Uterus (tissue), 4 donors: ENCODE results near the gene CRIM1. TPM values are rescaled to one million over a fixed set of nuclear protein-coding genes. Genes with fewer than 3 reads are reported as not detected.

Experiments used
- DNase-seq, 2 donors: peaks; one replicate each; pipeline ENCODE4 v3.0.0-alpha.2; 2019 to 2020
- H3K27ac ChIP-seq, 2 donors: fragments of 200-600 bp; sonication (generic); 1 replicate in 1 of 2; 2 replicates in 1 of 2; pipeline ENCODE4 v1.5.1; 2016 to 2018
- H3K27me3 ChIP-seq, 2 donors: fragments of 200-600 bp; sonication (generic); one replicate each; pipeline ENCODE4 v1.5.1; 2018 to 2019; ENCODE audit warnings: control low read depth in 1 of 2
- H3K36me3 ChIP-seq, 2 donors: fragments of 200-600 bp; sonication (generic); one replicate each; pipeline ENCODE4 v1.5.1; 2019; ENCODE audit warnings: control low read depth in 1 of 2
- H3K4me1 ChIP-seq, 2 donors: fragments of 200-600 bp; sonication (generic); one replicate each; pipeline ENCODE4 v1.5.1; 2018 to 2019; ENCODE audit warnings: control low read depth in 1 of 2
- H3K4me3 ChIP-seq, 2 donors: fragments of 200-600 bp; sonication (generic); 1 replicate in 1 of 2; 2 replicates in 1 of 2; pipeline ENCODE4 v1.5.1; 2018 to 2019; ENCODE audit warnings: mild to moderate bottlenecking in 1 of 2
- H3K9me3 ChIP-seq, 2 donors: fragments of 200-600 bp; sonication (generic); one replicate each; pipeline ENCODE4 v1.5.1; 2019; ENCODE audit warnings: control low read depth in 1 of 2
- CTCF ChIP-seq, 4 experiments: fragments of 200-600 bp in 2 of 4; fragments of 450-650 bp in 2 of 4; sonication (generic) in 2 of 4; IDR thresholded peaks; one replicate each; pipeline ENCODE4 v1.5.1; 2016 to 2019; ENCODE audit warnings: antibody characterized with exemption in 4 of 4, mild to moderate bottlenecking in 2 of 4, moderate library complexity in 1 of 4
- POLR2A ChIP-seq, 2 donors: fragments of 450-650 bp; IDR thresholded peaks; one replicate each; pipeline ENCODE4 v1.6.1; 2016; ENCODE audit warnings: antibody characterized with exemption in 2 of 2, mild to moderate bottlenecking in 1 of 2, moderate library complexity in 1 of 2
- intact Hi-C: fragments of 100-400 bp; cut with DNase I; formaldehyde crosslinking; loops from one replicate; pipeline ENCODE4 v1.15.1; 2023; ENCODE audit warnings: low total_unique reads
- total RNA-seq, 4 donors: library from RNA; depleted of rRNA in 3 of 4; stranded (reverse); fragments of >200 nt in 3 of 4; gene quantifications; one replicate each; pipeline versions ENCODE4 v1.1.0 to v1.2.4, GENCODE V29; 2014 to 2023
- donor health status: DM: yes; HTN: yes; CAD: no.

Gene CRIM1
- total RNA-seq, 4 donors from 2014 or later, result 51.2 to 168 (median 66.6) TPM

GRCh38 chr2:36395866-36396265 is 40.3 kb downstream of the CRIM1 start:
- TF ChIP-seq POLR2A (IDR thresholded peaks at IDR 0.05) (no peak), CTCF (IDR thresholded peaks at IDR 0.05) (no peak)
- Histone ChIP-seq H3K27me3 (no peaks in the 10 kb centered on the region), H3K36me3 (no peaks in the 10 kb centered on the region), H3K27ac (no peak overlapping the region), H3K4me3 (no peak overlapping the region), H3K9me3 (no peaks in the 10 kb centered on the region), H3K4me1 (no peaks in the 10 kb centered on the region)
- intact Hi-C loops, result no loop called here
- no peak for DNase-seq

- DNase-seq, result no peak
- no peak overlapping the region for H3K27ac ChIP-seq
- intact Hi-C loops, result no loop called here
- H3K4me1 ChIP-seq, result no peaks in the 10 kb centered on the region
- no peaks in the 10 kb centered on the region for H3K9me3 ChIP-seq
- no peaks in the 10 kb centered on the region for H3K27me3 ChIP-seq
- no peaks in the 10 kb centered on the region for H3K36me3 ChIP-seq
- TF ChIP-seq CTCF (IDR thresholded peaks at IDR 0.05) (no peak), POLR2A (IDR thresholded peaks at IDR 0.05) (no peak)
- H3K4me3 ChIP-seq, result no peak overlapping the region
Observed at GRCh38 chr2:36396878-36397539, 41.4 kb downstream of the CRIM1 start.

GRCh38 chr2:36397728-36398413 is 42.3 kb downstream of the CRIM1 start:
- TF ChIP-seq CTCF (IDR thresholded peaks at IDR 0.05), result no peak
- no peak for TF ChIP-seq POLR2A (IDR thresholded peaks at IDR 0.05)
- no peaks in the 10 kb centered on the region for H3K4me1 ChIP-seq

GRCh38 chr2:36399050-36399449 is 43.5 kb downstream of the CRIM1 start:
- no peak for TF ChIP-seq CTCF (IDR thresholded peaks at IDR 0.05)
- TF ChIP-seq POLR2A (IDR thresholded peaks at IDR 0.05), result no peak

More at GRCh38 chr2:36397728-36398413, 42.3 kb downstream of the CRIM1 start:
- no peak for DNase-seq
- Histone ChIP-seq H3K36me3 (no peaks in the 10 kb centered on the region), H3K27ac (no peak overlapping the region), H3K27me3 (no peaks in the 10 kb centered on the region), H3K9me3 (no peaks in the 10 kb centered on the region), H3K4me3 (no peak overlapping the region)
- intact Hi-C loops, result no loop called here

GRCh38 chr2:36403675-36404230 is 48.2 kb downstream of the CRIM1 start:
- no peak for TF ChIP-seq CTCF (IDR thresholded peaks at IDR 0.05)
- Histone ChIP-seq H3K4me1 (no peaks in the 10 kb centered on the region), H3K27me3 (no peaks in the 10 kb centered on the region), H3K27ac (no peak overlapping the region), H3K9me3 (no peaks in the 10 kb centered on the region), H3K36me3 (no peaks in the 10 kb centered on the region), H3K4me3 (no peak overlapping the region)
- no peak for DNase-seq
- intact Hi-C loops, result no loop called here

More at GRCh38 chr2:36399050-36399449, 43.5 kb downstream of the CRIM1 start:
- Histone ChIP-seq H3K9me3 (no peaks in the 10 kb centered on the region), H3K4me3 (no peak overlapping the region), H3K27ac (no peak overlapping the region), H3K36me3 (no peaks in the 10 kb centered on the region), H3K27me3 (no peaks in the 10 kb centered on the region), H3K4me1 (no peaks in the 10 kb centered on the region)
- intact Hi-C loops, result no loop called here
- no peak for DNase-seq
